GM12878 (cell line): ENCODE data around the gene UGT1A8. TPM values are rescaled to one million over a fixed set of nuclear protein-coding genes. Genes with fewer than 3 reads are reported as not detected.

Experiments
- ATAC-seq: fragments of 200-7000 bp; cut with Tn5 transposase; 3 replicates; pipeline ENCODE4 v1.9.1; 2020; ENCODE audit warnings: mild to moderate bottlenecking, moderate library complexity
- BruUV-seq: library from RNA; stranded (reverse); fragments of 400-500 nt; replicated peaks from 2 replicates; lab custom pipeline; 2021; lab: Mats Ljungman, UMichigan
- CTCF ChIA-PET: fragments of 300-600 bp; sonication (Branson Sonifier 250); formaldehyde crosslinking; extraction: SDS; loops from one replicate; lab custom pipeline; 2021; ENCODE audit warnings: inconsistent platforms; lab: Yijun Ruan, JAX
- POLR2A ChIA-PET: fragments of 350-600 bp; formaldehyde crosslinking; extraction: SDS; loops from one replicate; lab custom pipeline; 2021; ENCODE audit warnings: inconsistent platforms; lab: Charles Lee
- RAD21 ChIA-PET: fragments of 300-600 bp; sonication (Branson Sonifier 250); formaldehyde crosslinking; loops from one replicate; lab custom pipeline; 2023; ENCODE audit warnings: antibody characterized with exemption; ENCODE audit not compliant: unreplicated experiment; lab: Charles Lee
- SMC1A ChIA-PET: fragments of 300-600 bp; sonication (Branson Sonifier 250); formaldehyde crosslinking; loops from one replicate; lab custom pipeline; 2023; ENCODE audit not compliant: unreplicated experiment, uncharacterized antibody; lab: Charles Lee
- DNase-seq: peaks from one replicate; pipeline ENCODE4 v3.0.0-alpha.2; 2011; ENCODE audit warnings: low read depth, low spot score
- FAIRE-seq: peaks from 3 replicates; lab custom pipeline; 2011; peaks lifted over from hg19 to GRCh38; lab: Jason Lieb, UNC
- H2AFZ ChIP-seq: 2 replicates; pipeline ENCODE4 v1.6.0; 2011; ENCODE audit warnings: low read depth, low read length, control low read depth; ENCODE audit not compliant: control insufficient read depth
- H3K27ac ChIP-seq: 2 replicates; pipeline ENCODE4 v1.5.1; 2011; ENCODE audit warnings: control low read depth; ENCODE audit not compliant: control insufficient read depth, insufficient read depth
- H3K27me3 ChIP-seq, 2 experiments: replicated peaks in 1 of 2; 2 replicates each; pipeline versions ENCODE4 v1.6.0 to v1.6.1; 2011; ENCODE audit warnings: low read length in 1 of 2; ENCODE audit not compliant: control insufficient read depth in 2 of 2, insufficient read depth in 2 of 2
- H3K36me3 ChIP-seq, 2 experiments: 2 replicates each; pipeline ENCODE4 v1.5.1; 2011; ENCODE audit warnings: low read length in 1 of 2; ENCODE audit not compliant: control insufficient read depth in 2 of 2, insufficient read depth in 2 of 2
- H3K4me1 ChIP-seq: 2 replicates; pipeline ENCODE4 v1.6.1; 2011; ENCODE audit warnings: mild to moderate bottlenecking, low read length, moderate library complexity, mixed read lengths; ENCODE audit not compliant: control insufficient read depth, insufficient read depth
- H3K4me2 ChIP-seq: 2 replicates; pipeline ENCODE4 v1.6.0; 2011; ENCODE audit warnings: control low read depth; ENCODE audit not compliant: control insufficient read depth, insufficient read depth
- H3K4me3 ChIP-seq: fragments of 200-600 bp; sonication (generic); 2 replicates; pipeline ENCODE4 v1.5.1; 2016
- H3K79me2 ChIP-seq: 2 replicates; pipeline ENCODE4 v1.6.0; 2011; ENCODE audit warnings: low read length; ENCODE audit not compliant: control insufficient read depth, insufficient read depth
- H3K9ac ChIP-seq: 2 replicates; pipeline ENCODE4 v1.8.0; 2011; ENCODE audit warnings: low read length, control low read depth, mixed read lengths; ENCODE audit not compliant: control insufficient read depth, insufficient read depth
- H3K9me3 ChIP-seq: replicated peaks from 3 replicates; pipeline ENCODE4 v1.5.1; 2011; ENCODE audit warnings: mild to moderate bottlenecking, low read length; ENCODE audit not compliant: control insufficient read depth, insufficient read depth
- H4K20me1 ChIP-seq: 2 replicates; pipeline ENCODE4 v1.6.0; 2011; ENCODE audit not compliant: control insufficient read depth, insufficient read depth
- EZH2 ChIP-seq: IDR thresholded peaks from 2 replicates; pipeline ENCODE4 v1.6.1; 2012; ENCODE audit warnings: low read depth, mild to moderate bottlenecking, control low read depth, inconsistent platforms, low read length, borderline replicate concordance; ENCODE audit not compliant: control insufficient read depth
- HDAC6 ChIP-seq: fragments of 200-600 bp; sonication (generic); IDR thresholded peaks from one replicate; pipeline ENCODE4 v1.8.0; 2017; ENCODE audit warnings: antibody characterized with exemption; ENCODE audit not compliant: unreplicated experiment
- IRF4 ChIP-seq: IDR thresholded peaks from 2 replicates; pipeline ENCODE4 v1.6.1; 2011; ENCODE audit warnings: low read depth, low read length
- NR2F1 ChIP-seq: fragments of 450-650 bp; conservative IDR thresholded peaks from 2 replicates; pipeline ENCODE4 v1.6.1; 2017; ENCODE audit warnings: mild to moderate bottlenecking
- POLR2AphosphoS2 ChIP-seq: IDR thresholded peaks from 2 replicates; pipeline ENCODE4 v1.6.1; 2011; ENCODE audit warnings: low read depth, mild to moderate bottlenecking, low read length, improper control_type of control experiment, moderate library complexity
- RCOR1 ChIP-seq: conservative IDR thresholded peaks from 2 replicates; pipeline ENCODE4 v1.6.1; 2012; ENCODE audit warnings: low read depth, low read length, improper control_type of control experiment
- SUZ12 ChIP-seq: fragments of 200-600 bp; sonication (generic); IDR thresholded peaks from one replicate; pipeline ENCODE4 v1.6.1; 2018; ENCODE audit warnings: antibody characterized with exemption, mild to moderate bottlenecking; ENCODE audit not compliant: unreplicated experiment
- WRNIP1 ChIP-seq: IDR thresholded peaks from 2 replicates; pipeline ENCODE4 v1.6.1; 2011; ENCODE audit warnings: low read depth, low read length, improper control_type of control experiment, borderline replicate concordance
- WGBS: methylation state at CpG from one replicate; pipeline ENCODE4 v1.1.6; 2016; ENCODE audit warnings: low lambda C conversion rate; ENCODE audit not compliant: insufficient replicate concordance, insufficient coverage; ENCODE audit errors: missing lambda C conversion rate; 5-methylcytosine and 5-hydroxymethylcytosine counted together
- in situ Hi-C: fragments of 300-500 bp; cut with MboI; formaldehyde crosslinking; loops from 9 replicates; pipeline ENCODE4 v1.14.3; 2018; ENCODE audit warnings: mixed read lengths
- intact Hi-C: fragments of 100-400 bp; cut with micrococcal nuclease; formaldehyde crosslinking; loops from one replicate; pipeline ENCODE4 v1.14.2; 2022; ENCODE audit not compliant: unreplicated experiment
- polyA plus RNA-seq, 11 experiments: library from polyadenylated mRNA; depleted of rRNA in 4 of 11; unstranded in 6 of 11; stranded (reverse) in 5 of 11; fragments of >200 nt; fragmentation: Nextera tagmentation in 4 of 11; fragmentation: Illumina TruSeq in 1 of 11; extraction: Ambion mirVana in 4 of 11; extraction: Trizol in 1 of 11; gene quantifications; 1 replicate in 1 of 11; 2 replicates in 10 of 11; pipeline versions ENCODE4 v1.2.1 to v1.2.3, GENCODE V29; 2011 to 2016; ENCODE audit warnings: inconsistent platforms in 2 of 11, missing spikeins in 2 of 11, low read depth in 1 of 11
- total RNA-seq, 4 experiments: library from RNA; depleted of rRNA in 3 of 4; stranded (reverse); fragments of >200 nt in 3 of 4; fragmentation: Illumina TruSeq in 1 of 4; extraction: Trizol in 1 of 4; gene quantifications; 2 replicates each; pipeline versions ENCODE4 v1.2.1 to v1.2.3, GENCODE V29; 2013 to 2021
- TF ChIP-seq, protein P1 (sequence below): fragments of 450-650 bp; formaldehyde crosslinking; IDR thresholded peaks from 2 replicates; pipeline ENCODE4 v1.4.0; 2020; ENCODE audit warnings: mild to moderate bottlenecking, moderate library complexity
- TF ChIP-seq, protein P2 (sequence below): fragments of 450-650 bp; IDR thresholded peaks from 2 replicates; pipeline ENCODE4 v1.6.1; 2017; ENCODE audit warnings: antibody characterized with exemption, mild to moderate bottlenecking, moderate library complexity
- TF ChIP-seq, protein P3 (sequence below): fragments of 450-650 bp; IDR thresholded peaks from 2 replicates; pipeline ENCODE4 v1.6.1; 2018; ENCODE audit warnings: borderline replicate concordance, mild to moderate bottlenecking; ENCODE audit not compliant: partially characterized antibody
- TF ChIP-seq, protein P4 (sequence below): fragments of 450-650 bp; conservative IDR thresholded peaks from 2 replicates; pipeline ENCODE4 v1.6.1; 2017; ENCODE audit warnings: mild to moderate bottlenecking, moderate library complexity

UGT1A8 gene
- total and polyA plus RNA-seq, 10 of the 15 experiments (the other 5 are each of a cell fraction or from before 2014, with no cell fraction given): not detected

DNA sequence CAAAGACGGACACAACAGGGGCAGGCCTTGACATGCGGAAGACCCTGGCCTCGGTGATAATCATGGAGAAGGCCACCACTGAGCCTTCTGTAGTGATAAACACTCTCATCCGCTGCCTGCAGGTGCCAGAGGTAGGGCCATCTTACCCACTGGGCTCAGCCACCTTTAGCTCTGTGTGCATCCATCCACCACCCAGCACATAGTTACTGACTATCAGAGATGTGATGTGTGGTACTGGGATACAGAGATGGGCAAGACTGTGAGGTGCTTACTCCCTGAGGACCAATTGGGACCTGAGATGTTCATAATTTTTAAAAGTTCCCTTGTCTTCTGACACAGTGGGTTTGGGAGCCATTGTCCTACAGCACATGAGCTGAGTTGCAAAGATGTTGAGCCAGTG, 162.3 kb downstream of the UGT1A8 start:
- in situ Hi-C loops: no loop called here
- WGBS: 56% methylated on average over 4 of the region's 4 CpGs
- Histone ChIP-seq H3K9ac (no peak overlapping the region), H3K27ac (no peak overlapping the region), H3K79me2 (no peaks in the 10 kb centered on the region)
- intact Hi-C loops: no loop called here
- TF ChIP-seq, protein P1, sequence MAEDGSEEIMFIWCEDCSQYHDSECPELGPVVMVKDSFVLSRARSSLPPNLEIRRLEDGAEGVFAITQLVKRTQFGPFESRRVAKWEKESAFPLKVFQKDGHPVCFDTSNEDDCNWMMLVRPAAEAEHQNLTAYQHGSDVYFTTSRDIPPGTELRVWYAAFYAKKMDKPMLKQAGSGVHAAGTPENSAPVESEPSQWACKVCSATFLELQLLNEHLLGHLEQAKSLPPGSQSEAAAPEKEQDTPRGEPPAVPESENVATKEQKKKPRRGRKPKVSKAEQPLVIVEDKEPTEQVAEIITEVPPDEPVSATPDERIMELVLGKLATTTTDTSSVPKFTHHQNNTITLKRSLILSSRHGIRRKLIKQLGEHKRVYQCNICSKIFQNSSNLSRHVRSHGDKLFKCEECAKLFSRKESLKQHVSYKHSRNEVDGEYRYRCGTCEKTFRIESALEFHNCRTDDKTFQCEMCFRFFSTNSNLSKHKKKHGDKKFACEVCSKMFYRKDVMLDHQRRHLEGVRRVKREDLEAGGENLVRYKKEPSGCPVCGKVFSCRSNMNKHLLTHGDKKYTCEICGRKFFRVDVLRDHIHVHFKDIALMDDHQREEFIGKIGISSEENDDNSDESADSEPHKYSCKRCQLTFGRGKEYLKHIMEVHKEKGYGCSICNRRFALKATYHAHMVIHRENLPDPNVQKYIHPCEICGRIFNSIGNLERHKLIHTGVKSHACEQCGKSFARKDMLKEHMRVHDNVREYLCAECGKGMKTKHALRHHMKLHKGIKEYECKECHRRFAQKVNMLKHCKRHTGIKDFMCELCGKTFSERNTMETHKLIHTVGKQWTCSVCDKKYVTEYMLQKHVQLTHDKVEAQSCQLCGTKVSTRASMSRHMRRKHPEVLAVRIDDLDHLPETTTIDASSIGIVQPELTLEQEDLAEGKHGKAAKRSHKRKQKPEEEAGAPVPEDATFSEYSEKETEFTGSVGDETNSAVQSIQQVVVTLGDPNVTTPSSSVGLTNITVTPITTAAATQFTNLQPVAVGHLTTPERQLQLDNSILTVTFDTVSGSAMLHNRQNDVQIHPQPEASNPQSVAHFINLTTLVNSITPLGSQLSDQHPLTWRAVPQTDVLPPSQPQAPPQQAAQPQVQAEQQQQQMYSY (CRISPR knock-in tag): no peak
- TF ChIP-seq EZH2 (no peak), SUZ12 (no peak), WRNIP1 (no peak), NR2F1 (no peak), IRF4 (no peak), HDAC6 (no peak), POLR2AphosphoS2 (no peak), RCOR1 (no peak)
- TF ChIP-seq, protein P2, sequence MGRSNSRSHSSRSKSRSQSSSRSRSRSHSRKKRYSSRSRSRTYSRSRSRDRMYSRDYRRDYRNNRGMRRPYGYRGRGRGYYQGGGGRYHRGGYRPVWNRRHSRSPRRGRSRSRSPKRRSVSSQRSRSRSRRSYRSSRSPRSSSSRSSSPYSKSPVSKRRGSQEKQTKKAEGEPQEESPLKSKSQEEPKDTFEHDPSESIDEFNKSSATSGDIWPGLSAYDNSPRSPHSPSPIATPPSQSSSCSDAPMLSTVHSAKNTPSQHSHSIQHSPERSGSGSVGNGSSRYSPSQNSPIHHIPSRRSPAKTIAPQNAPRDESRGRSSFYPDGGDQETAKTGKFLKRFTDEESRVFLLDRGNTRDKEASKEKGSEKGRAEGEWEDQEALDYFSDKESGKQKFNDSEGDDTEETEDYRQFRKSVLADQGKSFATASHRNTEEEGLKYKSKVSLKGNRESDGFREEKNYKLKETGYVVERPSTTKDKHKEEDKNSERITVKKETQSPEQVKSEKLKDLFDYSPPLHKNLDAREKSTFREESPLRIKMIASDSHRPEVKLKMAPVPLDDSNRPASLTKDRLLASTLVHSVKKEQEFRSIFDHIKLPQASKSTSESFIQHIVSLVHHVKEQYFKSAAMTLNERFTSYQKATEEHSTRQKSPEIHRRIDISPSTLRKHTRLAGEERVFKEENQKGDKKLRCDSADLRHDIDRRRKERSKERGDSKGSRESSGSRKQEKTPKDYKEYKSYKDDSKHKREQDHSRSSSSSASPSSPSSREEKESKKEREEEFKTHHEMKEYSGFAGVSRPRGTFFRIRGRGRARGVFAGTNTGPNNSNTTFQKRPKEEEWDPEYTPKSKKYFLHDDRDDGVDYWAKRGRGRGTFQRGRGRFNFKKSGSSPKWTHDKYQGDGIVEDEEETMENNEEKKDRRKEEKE: no peak
- TF ChIP-seq, protein P3, sequence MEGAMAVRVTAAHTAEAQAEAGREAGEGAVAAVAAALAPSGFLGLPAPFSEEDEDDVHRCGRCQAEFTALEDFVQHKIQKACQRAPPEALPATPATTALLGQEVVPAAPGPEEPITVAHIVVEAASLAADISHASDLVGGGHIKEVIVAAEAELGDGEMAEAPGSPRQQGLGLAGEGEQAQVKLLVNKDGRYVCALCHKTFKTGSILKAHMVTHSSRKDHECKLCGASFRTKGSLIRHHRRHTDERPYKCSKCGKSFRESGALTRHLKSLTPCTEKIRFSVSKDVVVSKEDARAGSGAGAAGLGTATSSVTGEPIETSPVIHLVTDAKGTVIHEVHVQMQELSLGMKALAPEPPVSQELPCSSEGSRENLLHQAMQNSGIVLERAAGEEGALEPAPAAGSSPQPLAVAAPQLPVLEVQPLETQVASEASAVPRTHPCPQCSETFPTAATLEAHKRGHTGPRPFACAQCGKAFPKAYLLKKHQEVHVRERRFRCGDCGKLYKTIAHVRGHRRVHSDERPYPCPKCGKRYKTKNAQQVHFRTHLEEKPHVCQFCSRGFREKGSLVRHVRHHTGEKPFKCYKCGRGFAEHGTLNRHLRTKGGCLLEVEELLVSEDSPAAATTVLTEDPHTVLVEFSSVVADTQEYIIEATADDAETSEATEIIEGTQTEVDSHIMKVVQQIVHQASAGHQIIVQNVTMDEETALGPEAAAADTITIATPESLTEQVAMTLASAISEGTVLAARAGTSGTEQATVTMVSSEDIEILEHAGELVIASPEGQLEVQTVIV: no peak
- TF ChIP-seq, protein P4, sequence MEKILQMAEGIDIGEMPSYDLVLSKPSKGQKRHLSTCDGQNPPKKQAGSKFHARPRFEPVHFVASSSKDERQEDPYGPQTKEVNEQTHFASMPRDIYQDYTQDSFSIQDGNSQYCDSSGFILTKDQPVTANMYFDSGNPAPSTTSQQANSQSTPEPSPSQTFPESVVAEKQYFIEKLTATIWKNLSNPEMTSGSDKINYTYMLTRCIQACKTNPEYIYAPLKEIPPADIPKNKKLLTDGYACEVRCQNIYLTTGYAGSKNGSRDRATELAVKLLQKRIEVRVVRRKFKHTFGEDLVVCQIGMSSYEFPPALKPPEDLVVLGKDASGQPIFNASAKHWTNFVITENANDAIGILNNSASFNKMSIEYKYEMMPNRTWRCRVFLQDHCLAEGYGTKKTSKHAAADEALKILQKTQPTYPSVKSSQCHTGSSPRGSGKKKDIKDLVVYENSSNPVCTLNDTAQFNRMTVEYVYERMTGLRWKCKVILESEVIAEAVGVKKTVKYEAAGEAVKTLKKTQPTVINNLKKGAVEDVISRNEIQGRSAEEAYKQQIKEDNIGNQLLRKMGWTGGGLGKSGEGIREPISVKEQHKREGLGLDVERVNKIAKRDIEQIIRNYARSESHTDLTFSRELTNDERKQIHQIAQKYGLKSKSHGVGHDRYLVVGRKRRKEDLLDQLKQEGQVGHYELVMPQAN: no peak
- TF ChIP-seq, all 136 proteins: peak for 0
- Histone ChIP-seq H3K9me3 (no peaks in the 10 kb centered on the region; the same call in 2 of the 3 replicates), H3K4me3 (no peak overlapping the region), H3K4me1 (no peaks in the 10 kb centered on the region), H3K27me3 (no peaks in the 10 kb centered on the region), H2AFZ (no peak overlapping the region), H3K4me2 (no peak overlapping the region), H4K20me1 (no peaks in the 10 kb centered on the region), H3K36me3 (no peaks in the 10 kb centered on the region)
- POLR2A ChIA-PET: no interaction called here
- BruUV-seq: no TSS peak
- SMC1A ChIA-PET: no interaction called here
- no peak for DNase-seq
- CTCF ChIA-PET: no interaction called here
- FAIRE-seq: no peak
- RAD21 ChIA-PET: no interaction called here
- no peak for ATAC-seq
